ENCODE data around the gene TCHP.

DNA sequence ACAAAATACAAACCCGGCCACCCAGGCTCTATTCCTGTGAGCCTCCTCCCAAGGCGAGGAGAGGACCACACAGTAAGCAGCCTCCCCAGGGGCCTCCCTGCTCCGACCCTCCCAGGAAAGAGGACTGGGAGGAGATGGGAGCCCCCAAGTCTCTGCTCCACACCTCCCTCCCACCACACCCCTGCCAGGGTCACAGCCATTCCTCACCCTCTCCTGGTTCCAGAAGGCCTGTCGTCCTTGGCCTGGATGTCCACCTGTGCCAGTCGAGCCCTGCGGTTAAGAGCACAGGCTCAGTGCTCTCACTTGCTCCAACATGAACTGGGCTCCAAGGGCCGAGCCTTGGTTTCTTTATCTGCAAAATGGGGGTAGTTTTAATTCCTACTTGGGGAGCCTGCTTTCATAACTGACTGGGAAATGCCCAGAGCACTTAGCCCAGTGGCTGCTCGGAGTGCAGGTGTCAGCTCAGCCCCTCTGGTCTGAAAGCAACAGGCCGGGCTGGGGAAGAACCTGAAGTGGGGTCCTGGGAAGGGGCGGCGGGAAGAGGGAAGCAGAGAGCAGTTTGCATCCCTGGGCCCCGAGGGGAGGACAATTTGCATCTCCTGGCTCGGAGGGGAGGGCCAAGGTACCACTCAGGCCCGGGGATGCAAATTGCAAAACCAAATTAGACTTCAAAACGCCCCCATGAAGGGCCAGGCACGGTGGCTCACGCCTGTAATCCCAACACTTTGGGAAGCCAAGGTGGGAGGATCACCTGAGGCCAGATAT lies 23.6 kb downstream of the TCHP start:
- TF ChIP-seq, protein P1, sequence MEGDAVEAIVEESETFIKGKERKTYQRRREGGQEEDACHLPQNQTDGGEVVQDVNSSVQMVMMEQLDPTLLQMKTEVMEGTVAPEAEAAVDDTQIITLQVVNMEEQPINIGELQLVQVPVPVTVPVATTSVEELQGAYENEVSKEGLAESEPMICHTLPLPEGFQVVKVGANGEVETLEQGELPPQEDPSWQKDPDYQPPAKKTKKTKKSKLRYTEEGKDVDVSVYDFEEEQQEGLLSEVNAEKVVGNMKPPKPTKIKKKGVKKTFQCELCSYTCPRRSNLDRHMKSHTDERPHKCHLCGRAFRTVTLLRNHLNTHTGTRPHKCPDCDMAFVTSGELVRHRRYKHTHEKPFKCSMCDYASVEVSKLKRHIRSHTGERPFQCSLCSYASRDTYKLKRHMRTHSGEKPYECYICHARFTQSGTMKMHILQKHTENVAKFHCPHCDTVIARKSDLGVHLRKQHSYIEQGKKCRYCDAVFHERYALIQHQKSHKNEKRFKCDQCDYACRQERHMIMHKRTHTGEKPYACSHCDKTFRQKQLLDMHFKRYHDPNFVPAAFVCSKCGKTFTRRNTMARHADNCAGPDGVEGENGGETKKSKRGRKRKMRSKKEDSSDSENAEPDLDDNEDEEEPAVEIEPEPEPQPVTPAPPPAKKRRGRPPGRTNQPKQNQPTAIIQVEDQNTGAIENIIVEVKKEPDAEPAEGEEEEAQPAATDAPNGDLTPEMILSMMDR (IDR thresholded peaks at IDR 0.05; ENCODE audit: insufficient read depth, low read length, poor library complexity, severe bottlenecking) = no peak
- TF ChIP-seq EZH2phosphoT487 (conservative IDR thresholded peaks at IDR 0.05; ENCODE audit: low read length) = no peak
